HT1080 (cell line): ENCODE measurements around the gene ZBTB7A. TPM values are rescaled to one million over a fixed set of nuclear protein-coding genes. Genes with fewer than 3 reads are reported as not detected.

ENCODE experiments used
- DNase-seq: peaks from one replicate; pipeline ENCODE4 v3.0.0-alpha.2; 2015; ENCODE audit warnings: low read depth
- polyA plus RNA-seq, 2 experiments: library from polyadenylated mRNA; depleted of rRNA; stranded (reverse); fragments of >200 nt; gene quantifications; 2 replicates each; pipeline ENCODE4 v1.2.3, GENCODE V29; 2015
- total RNA-seq: library from RNA; depleted of rRNA; stranded (reverse); fragments of >200 nt; shearing (Covaris generic); gene quantifications from 2 replicates; pipeline ENCODE4 v1.2.3, GENCODE V29; 2014; rRNA removed

The ZBTB7A gene
- 8.8 and 17.2 TPM in 2 replicates for total RNA-seq
- polyA plus RNA-seq (2015; cell fraction: cytosol; rRNA removed), result 26.6 and 30.2 TPM in 2 replicates
- 27.9 TPM in 2 replicates for polyA plus RNA-seq (2015; cell fraction: nucleus; rRNA removed)

DNA sequence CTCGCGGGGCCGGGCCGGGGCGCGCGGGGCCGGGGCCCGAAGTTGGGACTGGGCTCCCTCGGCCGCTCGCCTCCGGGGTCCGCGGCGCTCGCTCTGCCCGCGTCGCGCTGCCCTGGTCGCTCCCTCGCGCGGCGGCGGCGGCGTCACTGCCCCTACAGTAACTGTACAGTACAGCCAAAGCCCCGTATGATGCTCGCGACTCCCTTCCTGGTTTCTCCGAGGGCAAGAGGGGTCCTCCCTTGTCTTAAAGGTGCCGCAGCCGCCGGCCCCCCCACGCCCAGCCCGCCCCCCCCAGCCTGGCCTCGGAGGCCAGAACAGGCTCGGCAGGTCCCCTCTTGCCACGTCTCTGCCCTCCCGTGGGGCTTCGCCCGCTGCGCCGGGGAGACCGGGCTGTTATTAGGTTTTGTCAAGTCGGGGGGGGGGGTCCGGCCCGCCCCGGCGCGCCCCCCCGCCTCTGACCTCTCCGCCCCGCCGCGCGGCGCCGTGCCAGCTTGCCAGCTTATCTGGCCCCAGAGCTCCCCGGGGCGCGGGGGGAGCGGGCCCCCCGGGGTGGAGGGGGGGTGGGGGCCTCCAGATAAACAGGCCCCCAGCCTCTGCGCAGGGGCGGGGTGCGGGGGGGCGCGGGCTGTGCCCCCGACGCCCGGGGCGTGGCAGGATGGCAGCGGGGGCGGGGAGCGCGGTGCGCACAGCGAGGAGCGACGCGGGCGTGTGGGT is at the start of gene ZBTB7A:
Gene ZBTB7A (minus strand): TSS at position 218 of the 714 bp plus-strand sequence. CDS start 11,667 bp downstream, outside the sequence.
- peak; percentile 48 for DNase-seq

DNA sequence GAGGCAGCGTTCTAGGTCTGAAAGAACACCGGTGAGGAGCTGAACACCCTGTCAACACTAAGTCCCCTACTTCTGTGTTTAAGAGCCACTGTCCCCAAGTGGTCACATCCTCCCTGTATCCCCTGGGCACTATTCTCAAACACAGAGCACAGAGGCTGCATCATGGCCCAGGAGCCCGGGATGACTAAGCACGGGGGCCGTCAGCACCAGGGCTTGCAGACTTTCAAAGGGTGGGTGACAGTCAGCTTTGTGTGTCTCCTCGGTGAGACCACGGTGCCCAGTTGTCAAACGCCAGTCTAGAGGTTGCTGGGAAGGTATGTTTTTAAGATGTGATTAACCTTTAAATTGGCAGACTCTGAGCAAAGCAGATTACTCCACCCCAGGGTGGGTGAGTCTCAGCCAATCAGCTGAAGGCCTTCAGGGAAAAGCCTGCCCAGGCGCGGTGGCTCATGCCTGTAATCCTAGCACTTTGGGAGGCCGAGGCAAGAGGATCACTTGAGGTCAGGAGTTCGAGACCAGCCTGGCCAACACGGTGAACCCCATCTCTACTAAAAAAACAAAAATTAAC is 49.2 kb upstream of the ZBTB7A start:
- no peak for DNase-seq

DNA sequence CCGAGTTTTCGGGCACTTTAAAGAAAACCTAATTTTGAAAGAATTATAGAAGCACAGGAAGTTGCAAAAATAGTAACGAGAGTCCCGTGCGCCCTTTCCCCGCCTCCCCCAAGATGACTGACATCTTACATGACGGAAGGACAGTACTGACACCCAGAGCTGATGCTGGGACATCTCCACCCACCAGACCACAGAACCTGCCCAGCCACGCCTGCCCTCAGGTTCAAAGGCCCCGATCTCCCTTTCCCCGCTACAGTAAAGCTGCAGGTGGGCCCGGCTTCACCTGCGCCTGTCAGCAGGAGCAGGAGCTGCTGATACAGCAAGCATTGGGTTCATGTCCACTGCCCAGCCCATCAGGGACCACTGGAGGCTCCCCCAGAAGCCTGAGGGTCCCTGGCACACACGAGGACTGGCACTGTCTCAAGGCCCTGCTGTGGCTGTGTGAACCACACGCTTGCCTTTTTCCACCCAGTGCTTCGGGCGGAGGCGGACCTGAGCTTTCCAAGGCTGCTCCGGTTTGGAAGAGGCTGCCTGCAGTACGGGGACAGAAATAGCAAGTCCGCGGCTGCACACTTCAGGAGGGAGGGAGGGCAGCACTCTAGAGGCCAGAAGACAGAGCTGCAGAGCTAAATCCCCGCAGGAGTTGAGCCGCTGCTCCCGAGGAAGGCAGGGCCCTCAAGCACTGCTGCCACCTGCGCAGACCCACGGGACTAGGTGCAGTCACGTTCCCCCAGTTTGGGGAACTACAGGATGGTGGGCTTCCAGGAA is 48.5 kb upstream of the ZBTB7A start:
- no peak for DNase-seq

DNA sequence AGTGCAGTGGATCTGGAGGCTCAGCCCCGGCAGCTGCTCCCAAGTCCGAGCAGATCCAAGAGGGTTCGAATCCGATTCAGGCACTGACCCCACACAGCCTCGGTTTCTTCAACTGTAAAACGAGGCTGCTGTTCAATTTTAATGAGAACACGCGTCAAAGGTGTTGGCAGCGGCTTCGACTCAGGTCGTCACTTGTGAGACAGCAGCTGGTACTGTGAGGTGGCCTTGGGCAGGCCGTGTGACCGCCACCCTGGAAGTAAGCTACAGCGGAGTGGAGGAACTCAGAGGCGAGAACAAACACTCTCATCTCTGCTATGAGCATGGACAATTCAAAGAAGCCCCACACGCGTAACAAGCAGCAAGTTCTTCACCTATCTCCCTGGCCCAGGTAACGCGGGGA is 47.5 kb upstream of the ZBTB7A start:
- no peak for DNase-seq

DNA sequence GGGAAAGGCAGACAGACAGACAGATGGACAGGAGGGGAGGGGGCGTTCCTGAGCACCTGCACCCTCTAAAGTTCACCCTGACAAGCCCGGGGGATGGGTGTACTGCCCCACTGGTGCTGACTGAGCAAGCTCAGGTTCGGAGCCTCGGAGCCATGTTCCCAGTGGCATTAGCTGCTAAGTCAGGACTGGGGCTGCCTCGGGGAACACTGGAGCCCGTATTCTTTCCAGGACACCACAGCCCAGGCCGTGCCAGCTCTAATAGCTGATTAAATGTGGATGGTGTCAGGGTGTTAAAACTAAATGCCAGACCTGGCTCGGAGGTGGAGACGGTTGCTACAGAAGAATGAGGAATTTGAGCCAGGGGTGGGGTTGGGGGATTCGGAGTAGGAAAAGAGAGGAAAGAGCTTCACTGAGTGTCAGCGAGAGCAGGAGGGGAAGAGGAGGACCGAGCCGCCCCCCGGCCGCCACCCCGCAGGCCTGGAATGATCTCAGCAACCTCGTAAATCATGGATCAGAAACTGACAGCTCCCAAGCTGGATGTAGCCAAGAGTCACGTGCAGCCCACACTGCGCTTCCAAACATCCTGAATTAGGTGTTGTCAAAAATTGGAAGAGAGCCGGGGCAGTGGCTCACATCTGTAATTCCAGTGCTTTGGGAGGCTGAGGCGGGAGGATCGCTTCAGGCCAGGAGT is 46.8 kb upstream of the ZBTB7A start:
- DNase-seq, result no peak

DNA sequence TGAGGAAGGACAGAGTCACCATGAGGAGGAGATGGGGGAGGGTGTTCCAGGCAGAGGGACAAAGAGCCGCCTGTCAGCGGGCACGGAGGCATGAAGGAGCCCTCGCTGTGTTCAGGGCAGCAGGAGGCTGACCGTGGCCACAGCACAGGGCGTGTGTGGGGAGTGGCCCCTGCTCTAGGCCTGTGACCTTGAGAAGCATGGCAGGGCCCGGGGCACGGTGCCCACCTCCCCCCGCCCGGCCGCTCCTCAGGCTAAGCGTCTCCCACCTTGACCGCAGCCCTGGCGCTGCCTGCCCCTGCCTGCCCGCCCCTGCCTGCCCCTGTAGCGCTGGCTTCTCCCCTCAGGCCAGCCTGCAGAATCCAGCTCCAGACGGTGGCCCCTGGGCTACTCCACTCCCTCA is 45.7 kb upstream of the ZBTB7A start:
- no peak for DNase-seq

DNA sequence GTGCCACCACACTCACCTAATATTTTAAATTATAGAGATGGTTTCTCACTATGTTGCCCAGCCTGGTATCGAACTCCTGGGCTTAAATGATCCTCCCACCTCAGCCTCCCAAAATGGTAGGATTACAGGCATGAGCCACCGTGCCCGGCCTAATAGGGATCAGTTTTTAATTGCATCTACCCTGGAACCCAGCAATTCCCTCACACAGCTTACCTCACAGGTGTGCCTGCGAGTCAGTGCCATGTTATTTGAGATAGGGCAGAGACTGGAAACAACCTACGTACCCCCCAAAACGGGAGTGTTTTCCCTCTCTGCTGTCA is 42.9 kb upstream of the ZBTB7A start:
- DNase-seq, result no peak

DNA sequence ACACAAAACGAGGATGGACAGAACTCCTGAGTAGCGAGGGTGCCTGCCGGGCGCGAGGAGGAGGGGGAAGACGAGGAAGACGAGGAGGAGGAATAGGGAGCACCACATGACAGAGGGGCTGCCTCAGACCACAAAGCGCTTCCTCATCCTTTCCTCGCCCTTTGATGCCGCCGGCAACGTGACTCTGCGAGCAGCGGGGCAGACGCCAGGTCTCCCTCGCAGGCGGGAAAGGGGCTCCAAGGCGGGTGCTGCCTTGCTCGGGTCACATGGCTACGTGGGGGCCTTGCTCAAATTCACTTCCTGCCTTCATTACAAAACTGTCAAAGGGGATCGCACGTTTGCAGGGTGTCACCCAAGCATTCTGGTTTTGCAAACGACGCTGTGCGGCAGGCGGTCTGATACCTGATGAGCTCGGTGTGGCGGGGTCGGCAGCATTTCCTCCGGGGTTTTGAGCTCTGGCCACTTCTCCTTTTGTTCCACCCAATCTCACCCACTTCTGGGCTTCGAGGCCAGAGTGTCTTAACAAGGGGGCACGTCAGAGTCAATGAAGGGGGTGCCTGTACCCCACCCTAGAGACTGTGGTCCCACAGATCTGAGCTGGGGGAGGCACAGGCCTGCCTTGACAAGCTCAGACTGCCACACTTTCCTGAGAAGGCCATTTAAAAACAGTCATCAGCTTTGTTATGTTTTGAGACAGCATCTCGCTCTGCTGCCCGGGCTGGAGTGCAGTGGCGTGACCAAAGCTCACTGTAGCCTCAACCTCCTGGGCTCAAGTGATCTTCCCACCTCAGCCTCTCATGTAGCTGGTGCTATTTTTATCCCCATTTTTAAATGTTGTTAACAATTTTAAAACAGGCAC is 42.3 kb upstream of the ZBTB7A start:
- no peak for DNase-seq

DNA sequence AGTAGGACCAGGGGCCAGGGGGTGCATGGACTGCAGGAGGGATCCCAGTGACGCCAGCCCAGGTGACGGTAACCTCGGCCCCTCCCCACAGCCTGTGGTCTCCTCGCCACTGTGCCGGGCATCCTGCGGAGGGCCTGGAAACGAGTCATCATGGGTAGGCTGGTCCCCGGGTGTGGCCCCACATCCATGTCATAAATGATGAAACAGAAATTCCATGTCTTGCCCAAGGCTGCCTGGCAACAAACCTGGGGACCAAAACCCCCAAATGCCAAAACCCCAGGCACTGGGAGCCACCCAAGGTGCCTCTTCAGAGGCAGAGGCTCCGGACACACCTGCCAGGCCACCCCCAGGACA is 36.4 kb upstream of the ZBTB7A start:
- DNase-seq, result peak; percentile 19

DNA sequence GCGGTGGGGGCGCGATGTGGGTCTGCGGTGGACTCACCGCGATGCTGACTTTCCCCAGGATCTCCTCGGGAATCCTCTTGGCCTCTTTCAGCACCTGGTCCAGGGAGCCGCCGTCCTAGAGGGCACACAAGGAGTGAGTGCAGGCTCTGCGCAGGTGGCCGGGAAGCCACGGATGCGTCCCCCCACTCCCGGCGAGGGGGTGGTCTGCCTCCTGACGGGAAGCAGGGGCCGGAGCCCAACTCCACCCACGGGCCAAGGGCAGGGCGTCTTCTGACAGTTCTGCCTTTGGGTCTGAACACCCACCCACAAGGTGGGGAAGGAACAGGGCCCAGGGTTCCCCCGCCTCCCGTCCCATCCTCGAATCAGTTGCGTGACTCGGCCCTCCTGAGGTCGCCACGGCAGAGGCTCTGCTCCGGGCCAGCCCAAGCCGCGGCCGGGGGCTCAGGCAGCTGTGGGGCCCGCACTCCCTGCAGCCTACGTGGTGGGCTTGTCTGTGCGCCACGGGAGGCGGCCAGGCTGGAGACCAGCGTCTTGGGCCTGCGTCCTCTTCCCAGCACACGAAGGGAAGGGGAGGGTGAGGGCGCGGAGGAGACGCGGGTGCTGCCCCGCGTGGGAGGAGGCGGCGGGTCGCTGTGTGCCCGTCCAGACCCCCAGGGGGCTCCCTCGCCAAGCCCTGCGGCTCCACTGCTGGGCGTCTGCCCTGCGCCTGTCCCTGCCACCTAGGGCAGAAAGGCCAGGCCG is 35.8 kb upstream of the ZBTB7A start:
- no peak for DNase-seq

DNA sequence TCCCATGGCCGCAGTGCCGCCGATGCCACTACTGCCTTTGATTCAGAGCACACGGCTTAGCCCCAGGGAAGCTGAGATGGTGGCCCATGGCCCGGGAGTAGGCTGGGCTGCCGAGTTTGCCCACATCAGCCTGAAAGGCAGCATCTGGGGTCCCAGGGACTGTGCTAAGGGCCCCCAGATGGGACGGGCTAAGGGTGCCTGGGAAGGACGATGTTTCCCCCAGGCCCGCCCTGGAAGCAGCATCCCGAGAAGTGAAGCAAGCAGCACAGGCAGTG is 34.7 kb upstream of the ZBTB7A start:
- DNase-seq, result no peak

DNA sequence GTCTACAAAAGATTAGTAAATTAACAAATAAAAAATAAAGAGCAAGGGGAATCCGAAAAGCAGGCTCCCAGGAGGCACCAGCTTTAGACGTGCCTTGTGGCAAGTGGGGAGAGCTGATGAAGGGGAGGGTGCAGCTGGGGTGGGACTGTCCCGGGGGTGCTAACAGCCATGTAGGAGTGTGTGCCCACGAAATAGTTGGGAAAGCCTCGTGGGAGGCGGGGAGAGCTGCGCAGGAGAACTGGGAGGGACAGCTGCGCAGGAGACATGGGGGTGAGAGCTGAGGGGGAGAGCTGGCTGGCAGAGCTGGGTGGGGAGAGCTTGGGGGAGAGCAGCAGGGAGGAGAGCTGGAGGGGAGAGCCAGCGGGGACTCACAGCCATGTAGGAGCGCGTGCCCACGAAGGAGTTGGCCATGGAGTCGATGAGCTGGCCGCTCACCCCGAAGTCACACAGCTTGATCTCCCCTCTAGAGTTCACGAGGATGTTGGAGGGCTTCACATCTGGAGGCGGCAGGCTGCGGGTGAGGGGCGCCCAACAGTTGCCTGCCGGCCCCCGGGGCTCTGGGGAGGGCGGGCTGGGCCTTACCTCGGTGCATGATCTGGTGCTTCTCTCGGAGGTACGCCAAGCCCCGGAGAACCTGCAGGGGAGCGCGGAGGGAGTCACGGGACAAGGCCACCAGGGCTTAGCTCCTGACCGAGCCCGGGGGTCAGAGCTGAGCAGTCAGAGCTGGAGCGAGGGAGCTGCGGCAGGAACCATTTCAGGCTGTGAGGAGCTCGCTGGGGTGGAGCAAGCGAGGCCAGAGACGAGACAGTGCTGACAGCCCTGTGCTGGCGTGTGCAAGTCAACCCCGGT is 34.2 kb upstream of the ZBTB7A start:
- DNase-seq, result no peak

DNA sequence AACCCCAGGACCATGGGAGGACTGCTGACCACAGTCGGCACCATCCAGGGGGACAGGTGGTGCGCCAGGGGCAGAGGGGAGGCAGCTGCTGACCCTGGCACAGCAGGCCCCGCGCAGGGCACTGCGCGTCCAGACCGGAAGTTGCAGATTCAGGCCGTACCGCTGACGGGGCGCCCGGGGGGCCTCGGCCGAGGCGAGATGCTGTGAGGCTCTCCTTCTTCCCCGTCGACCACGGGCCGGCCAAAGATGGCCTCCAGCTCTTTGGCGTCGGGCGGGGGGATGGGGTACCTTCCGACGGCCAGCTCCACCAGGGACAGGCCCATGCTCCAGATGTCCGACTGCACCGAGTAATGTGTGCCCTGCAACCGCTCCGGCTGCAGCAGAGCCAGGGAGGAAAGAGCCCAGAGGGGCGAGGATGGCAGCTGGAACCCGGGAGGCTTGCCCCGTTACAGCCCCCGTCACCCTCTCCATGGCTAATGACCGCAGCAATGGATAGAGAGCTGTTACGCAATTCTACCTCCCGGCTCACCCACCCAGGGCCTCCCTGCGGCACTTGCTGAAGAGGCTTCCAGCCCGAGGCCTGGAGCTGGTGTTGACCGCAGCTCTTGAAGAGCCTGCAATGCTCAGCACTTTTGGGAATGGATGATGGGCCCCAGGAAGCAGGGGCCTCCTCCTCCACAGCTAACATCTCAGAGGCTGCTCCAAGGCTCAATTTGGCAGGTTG is 32.5 kb upstream of the ZBTB7A start:
- DNase-seq, result no peak

DNA sequence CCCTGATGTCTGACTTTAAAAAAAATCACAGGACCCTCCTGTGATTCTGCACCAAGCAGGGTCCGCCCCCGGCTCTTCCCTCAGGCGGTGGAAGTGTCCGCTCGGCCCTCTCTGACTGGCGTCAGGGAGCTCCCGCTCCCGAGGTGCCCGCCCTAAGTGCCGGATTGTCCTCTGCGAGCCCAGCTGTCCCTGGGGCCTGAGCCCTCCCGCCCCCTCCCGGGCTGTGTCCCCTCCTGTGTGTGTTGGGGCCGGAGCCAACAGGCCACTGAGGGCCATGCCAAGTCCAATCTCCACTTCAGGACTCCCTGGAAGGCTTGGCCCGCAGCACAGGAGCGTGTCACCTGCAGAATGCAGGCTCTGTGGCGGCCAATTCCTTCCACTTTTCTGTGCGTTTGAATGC is 31.8 kb upstream of the ZBTB7A start:
- DNase-seq, result no peak

DNA sequence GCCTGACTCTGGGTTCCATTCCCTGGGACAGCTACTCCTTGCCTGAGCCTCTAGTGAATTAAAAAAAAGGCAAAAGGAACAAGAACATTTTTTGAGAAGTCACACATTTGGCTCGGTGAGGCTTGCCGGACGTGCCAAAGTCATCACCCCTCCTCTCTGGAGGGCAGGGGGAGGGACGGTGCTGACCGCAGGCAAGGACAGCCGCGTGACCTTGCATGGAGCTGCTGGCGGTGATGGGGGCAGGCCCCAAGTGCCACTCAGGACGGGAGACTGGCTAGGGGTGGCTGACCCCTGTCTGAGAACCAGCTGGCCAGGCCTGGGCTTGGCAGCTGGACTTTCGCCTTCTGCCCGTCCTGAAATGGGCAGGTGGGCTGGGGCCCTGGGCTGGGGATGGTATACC is 30.8 kb upstream of the ZBTB7A start:
- no peak for DNase-seq

DNA sequence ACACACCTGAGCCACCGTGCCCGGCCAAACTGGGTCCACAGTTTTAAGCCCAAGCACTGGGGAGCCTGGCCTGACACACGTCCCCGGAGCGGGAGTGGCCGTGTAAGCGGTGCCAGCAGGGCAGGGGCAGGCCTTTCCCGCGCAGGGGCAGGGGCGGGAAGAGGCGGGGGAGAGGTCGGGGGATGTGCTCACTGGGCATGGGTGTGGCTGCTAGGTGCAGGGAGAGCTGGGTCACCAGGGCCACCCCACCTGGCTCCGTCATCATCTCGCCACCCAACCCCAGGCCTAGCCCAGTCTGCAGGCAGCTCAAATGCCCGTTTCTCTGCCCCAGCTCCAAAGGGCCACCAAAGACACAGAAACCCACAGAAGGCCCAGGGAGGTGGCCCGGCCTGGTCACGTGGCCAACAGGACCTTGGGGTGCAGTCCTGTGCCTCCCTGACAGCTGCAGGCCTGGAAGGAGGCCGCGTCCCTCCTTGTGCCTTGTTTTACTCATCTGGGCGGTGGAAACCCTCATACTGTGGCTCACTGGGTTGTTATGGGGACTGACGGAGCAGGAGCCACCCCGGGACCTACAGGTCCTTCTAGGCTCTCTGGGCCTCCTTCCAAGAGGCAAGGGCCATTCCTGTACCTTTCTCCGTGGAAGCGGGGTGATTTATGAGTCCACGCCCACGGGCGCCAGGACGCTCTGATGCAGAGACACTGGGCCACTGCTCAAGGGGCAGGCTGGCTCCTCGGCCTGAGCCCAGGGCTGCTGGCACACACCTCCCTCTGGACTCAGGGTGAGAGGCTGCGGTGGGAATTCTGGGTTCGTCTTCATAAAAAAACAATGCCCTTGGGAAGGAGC is 29.6 kb upstream of the ZBTB7A start:
- DNase-seq, result no peak

DNA sequence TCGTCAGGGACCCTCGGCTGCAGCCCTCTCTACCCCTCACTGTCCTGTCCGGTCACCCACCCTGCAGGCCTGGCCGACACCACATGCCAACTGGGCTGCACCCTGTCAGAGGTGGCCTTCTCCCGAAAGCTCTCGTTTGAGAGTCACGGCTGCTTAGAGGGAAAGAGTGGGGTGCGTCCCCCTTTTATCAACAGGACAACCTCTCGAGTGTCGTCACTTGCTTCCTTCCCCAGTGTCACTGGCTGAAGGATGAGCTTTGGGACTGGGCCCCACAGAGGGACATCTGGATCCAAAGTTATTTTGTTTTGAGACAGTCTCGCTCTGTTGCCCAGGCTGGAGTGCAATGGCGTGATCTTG is 28.8 kb upstream of the ZBTB7A start:
- DNase-seq, result no peak
